DND-41 (cell line): ENCODE measurements around the gene AKT3.

ENCODE experiments used
- CTCF ChIP-seq: IDR thresholded peaks from 2 replicates; pipeline ENCODE4 v1.5.1; 2012; ENCODE audit warnings: borderline replicate concordance, low read length, moderate library complexity, mild to moderate bottlenecking; ENCODE audit not compliant: poor library complexity, severe bottlenecking; ENCODE audit errors: extremely low read depth
- EZH2 ChIP-seq: IDR thresholded peaks from 3 replicates; pipeline ENCODE4 v1.6.1; 2012; ENCODE audit warnings: borderline replicate concordance, low read depth, mild to moderate bottlenecking, moderate library complexity, low read length, inconsistent platforms; ENCODE audit not compliant: severe bottlenecking

GRCh38 chr1:243731974-243732625, 117.9 kb downstream of the AKT3 start:
- TF ChIP-seq EZH2 (no peak), CTCF (no peak)
